Dermis microvascular lymphatic vessel endothelial cell (primary cell): ENCODE data around the gene ZNF101. TPM values are rescaled to one million over a fixed set of nuclear protein-coding genes. Genes with fewer than 3 reads are reported as not detected.

Source experiments
- DNase-seq, 2 donors: peaks; one replicate each; pipeline versions ENCODE4 v3.0.0 to v3.0.0-alpha.2; 2010; ENCODE audit warnings: low read depth in 2 of 2
- total RNA-seq: library from RNA; depleted of rRNA; stranded (reverse); fragments of >200 nt; gene quantifications from 2 replicates; pipeline ENCODE4 v1.2.1, GENCODE V29; 2014

ZNF101 gene
- total RNA-seq, 1 donor from 2014 or later = 9.8 TPM

- DNase-seq = no peak
Measured at GRCh38 chr19:19710506-19710905, 41.9 kb downstream of the ZNF101 start.

- no peak for DNase-seq
Measured at GRCh38 chr19:19711306-19711933, 42.8 kb downstream of the ZNF101 start.

DNA sequence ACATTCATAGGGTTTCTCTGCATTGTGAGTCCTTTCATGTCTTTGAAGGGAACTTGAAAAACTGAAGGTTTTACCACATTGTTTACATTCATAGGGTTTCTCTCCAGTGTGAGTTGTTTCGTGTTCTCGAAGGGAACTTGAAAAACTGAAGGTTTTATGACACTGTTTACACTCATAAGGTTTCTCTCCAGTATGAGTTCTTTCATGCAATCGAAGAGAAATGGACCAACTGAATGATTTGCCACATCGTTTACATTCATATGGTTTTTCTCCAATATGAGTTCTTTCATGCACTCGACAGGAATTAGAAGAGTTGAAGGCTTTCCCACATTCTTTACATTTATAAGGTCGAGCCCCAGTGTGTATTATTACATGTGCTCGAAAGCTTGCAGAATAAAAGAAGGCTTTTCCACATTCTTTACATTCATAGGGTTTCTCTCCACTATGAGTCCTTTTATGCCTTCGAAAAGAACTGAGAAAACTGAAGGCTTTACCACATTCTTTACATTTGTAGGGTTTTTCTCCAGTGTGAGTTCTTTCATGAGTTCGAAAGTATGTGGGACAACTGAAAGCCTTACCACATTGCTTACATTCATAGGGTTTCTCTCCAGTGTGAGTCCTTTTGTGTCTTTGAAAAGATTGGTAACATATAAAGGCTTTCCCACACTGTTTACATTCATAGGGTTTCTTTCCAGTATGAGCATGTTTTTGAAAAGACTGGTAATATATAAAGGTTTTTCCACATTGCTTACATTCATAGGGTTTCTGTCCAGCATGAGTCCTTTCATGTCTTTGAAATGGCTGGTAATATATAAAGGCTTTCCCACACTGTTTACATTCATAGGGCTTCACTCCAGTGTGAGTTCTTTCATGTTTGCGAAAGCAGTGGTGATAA, 43.5 kb downstream of the ZNF101 start:
- DNase-seq = no peak

DNA sequence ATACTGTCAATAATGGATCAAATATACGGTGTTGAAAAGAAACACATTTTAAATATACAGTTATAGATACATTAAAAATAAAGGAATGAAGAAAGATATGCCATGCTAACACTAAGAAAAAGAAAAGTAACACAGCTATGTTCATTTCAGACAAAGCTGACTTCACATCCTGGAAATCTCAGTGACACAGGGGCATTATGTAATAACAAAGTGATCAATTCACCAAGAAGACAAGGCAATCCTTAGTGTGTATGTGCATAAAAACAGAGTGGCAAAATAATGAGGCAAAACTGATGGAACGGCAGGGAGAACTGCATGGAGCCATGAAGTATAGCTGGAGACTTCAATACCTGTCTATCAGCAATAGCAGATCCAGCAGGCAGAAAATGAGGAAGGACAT, 51.2 kb downstream of the ZNF101 start:
- DNase-seq = no peak

GRCh38 chr19:19721896-19722295, 53.3 kb downstream of the ZNF101 start:
- DNase-seq = no peak

DNA sequence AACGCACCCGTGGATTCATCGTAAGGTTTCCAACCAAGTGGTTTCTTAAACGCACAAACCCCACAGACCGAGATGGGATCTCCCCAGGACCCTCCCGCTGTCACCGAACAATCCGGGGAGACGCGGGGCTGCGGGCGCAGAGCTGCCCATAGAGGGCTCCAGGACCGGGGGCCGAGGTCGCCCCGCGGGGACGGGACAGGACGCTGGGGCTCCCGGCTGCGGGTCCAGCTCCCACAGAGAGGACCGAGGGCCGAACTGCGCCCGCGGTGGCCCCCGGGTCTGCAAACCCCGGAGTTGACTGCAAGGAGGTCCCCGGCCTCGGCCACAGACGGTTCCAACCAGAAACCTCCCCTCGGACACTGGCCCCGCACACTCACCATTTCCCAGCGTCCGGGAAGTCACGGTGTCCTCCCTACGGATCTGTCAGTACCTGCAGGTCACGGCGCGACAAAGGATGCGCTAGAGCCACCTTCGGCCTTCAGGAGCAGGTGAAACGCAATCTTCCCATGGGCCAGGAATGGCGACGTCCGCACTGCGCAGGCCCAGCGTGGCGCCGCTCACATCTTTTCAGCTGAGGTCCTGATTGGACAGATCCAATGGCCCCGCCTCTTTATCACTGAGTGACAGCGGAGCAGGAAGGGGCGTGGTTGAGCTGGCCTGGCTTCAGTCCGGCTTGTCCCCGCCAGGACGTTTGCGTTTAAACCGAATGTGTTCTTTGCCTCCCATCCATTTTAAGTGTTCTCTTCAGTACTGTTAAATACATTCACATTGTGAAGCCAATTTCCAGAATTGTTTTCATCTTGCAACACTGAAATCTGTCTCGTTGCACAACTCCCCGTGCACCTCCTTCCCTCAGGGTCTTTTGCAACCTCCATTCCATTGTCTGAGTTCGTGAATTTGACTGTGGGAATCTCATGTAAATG, 64.2 kb downstream of the ZNF101 start, which contains the start of gene ZNF14:
Gene ZNF14 (minus strand): TSS at position 534 of the 923 bp plus-strand sequence. CDS start 154 bp downstream, at position 380.
- DNase-seq = peak; percentile 88 to 95

Other genes starting within 250 kb of the ZNF101 start
- gene TSSK6, start 153.3 kb upstream of the ZNF101 start, total RNA-seq = 0.26 and 0.89 TPM in 2 replicates
- 221 and 250 TPM in 2 replicates for gene NDUFA13, start 152.6 kb upstream of the ZNF101 start, total RNA-seq
- gene YJEFN3, start 139.9 kb upstream of the ZNF101 start, total RNA-seq = 0.25 and 0.26 TPM in 2 replicates
- gene CILP2, start 130.6 kb upstream of the ZNF101 start, total RNA-seq = under 0.01 TPM in 2 replicates
- gene PBX4, start 50.2 kb upstream of the ZNF101 start, total RNA-seq = 0.13 TPM in 1 of 2 replicates, not detected in the other
- 0.51 and 1.0 TPM in 2 replicates for gene LPAR2, start 40.6 kb upstream of the ZNF101 start, total RNA-seq
- gene GMIP, start 25.2 kb upstream of the ZNF101 start, total RNA-seq = 3.7 and 8.0 TPM in 2 replicates
- gene ATP13A1, start 5.2 kb upstream of the ZNF101 start, total RNA-seq = 14.0 and 25.7 TPM in 2 replicates
- gene ZNF14, start 64.3 kb downstream of the ZNF101 start, total RNA-seq = 2.8 and 3.8 TPM in 2 replicates
- 5.5 and 9.7 TPM in 2 replicates for gene ZNF506, start 152.9 kb downstream of the ZNF101 start, total RNA-seq
- 2.4 and 3.7 TPM in 2 replicates for gene ZNF253, start 197.0 kb downstream of the ZNF101 start, total RNA-seq
- 4.1 and 4.4 TPM in 2 replicates for gene ZNF93, start 232.1 kb downstream of the ZNF101 start, total RNA-seq